Thyroid gland (tissue), 4 donors: ENCODE results near the gene DHRS3. TPM values are rescaled to one million over a fixed set of nuclear protein-coding genes. Genes with fewer than 3 reads are reported as not detected.

Experiments
- DNase-seq, 2 donors: peaks; one replicate each; pipeline ENCODE4 v3.0.0-alpha.2; 2019
- H3K27ac ChIP-seq, 3 donors: fragments of 200-600 bp; sonication (generic); 1 replicate in 2 of 3; 2 replicates in 1 of 3; pipeline ENCODE4 v1.5.1; 2016 to 2019; ENCODE audit warnings: mild to moderate bottlenecking in 1 of 3, moderate library complexity in 1 of 3
- H3K27me3 ChIP-seq: fragments of 200-600 bp; sonication (generic); one replicate; pipeline ENCODE4 v1.5.1; 2019
- H3K36me3 ChIP-seq, 2 donors: fragments of 200-600 bp; sonication (generic); one replicate each; pipeline ENCODE4 v1.5.1; 2016 to 2019
- H3K4me1 ChIP-seq, 2 donors: fragments of 200-600 bp; sonication (generic); one replicate each; pipeline ENCODE4 v1.5.1; 2017 to 2019
- H3K4me3 ChIP-seq, 3 donors: fragments of 200-600 bp; sonication (generic); replicated peaks in 1 of 3; 1 replicate in 2 of 3; 2 replicates in 1 of 3; pipeline ENCODE4 v1.5.1; 2016; ENCODE audit warnings: mild to moderate bottlenecking in 1 of 3
- H3K9me3 ChIP-seq: fragments of 200-600 bp; sonication (generic); one replicate; pipeline ENCODE4 v1.5.1; 2017
- POLR2A ChIP-seq, 2 donors: fragments of 450-650 bp; IDR thresholded peaks; one replicate each; pipeline ENCODE4 v1.6.1; 2017; ENCODE audit warnings: antibody characterized with exemption in 2 of 2, mild to moderate bottlenecking in 2 of 2, moderate library complexity in 1 of 2
- WGBS, 2 donors: methylation state at CpG; one replicate each; pipeline ENCODE4 v1.1.5; 2017; 5-methylcytosine and 5-hydroxymethylcytosine counted together
- intact Hi-C: fragments of 100-400 bp; cut with DNase I; formaldehyde crosslinking; loops from one replicate; pipeline ENCODE4 v1.15.1; 2023
- total RNA-seq, 4 donors: library from RNA; depleted of rRNA; stranded (reverse); fragments of >200 nt; gene quantifications; one replicate each; pipeline ENCODE4 v1.2.3, GENCODE V29; 2016
- TF ChIP-seq, protein P1 (sequence below), 6 experiments: fragments of 200-600 bp in 3 of 6; fragments of 450-650 bp in 3 of 6; sonication (generic) in 3 of 6; IDR thresholded peaks; one replicate each; pipeline ENCODE4 v1.5.1; 2016 to 2019; ENCODE audit warnings: antibody characterized with exemption in 6 of 6, mild to moderate bottlenecking in 2 of 6, inconsistent platforms in 1 of 6, moderate library complexity in 1 of 6

Gene DHRS3
- total RNA-seq, 4 donors from 2014 or later: 181 to 304 (median 268) TPM

DNA sequence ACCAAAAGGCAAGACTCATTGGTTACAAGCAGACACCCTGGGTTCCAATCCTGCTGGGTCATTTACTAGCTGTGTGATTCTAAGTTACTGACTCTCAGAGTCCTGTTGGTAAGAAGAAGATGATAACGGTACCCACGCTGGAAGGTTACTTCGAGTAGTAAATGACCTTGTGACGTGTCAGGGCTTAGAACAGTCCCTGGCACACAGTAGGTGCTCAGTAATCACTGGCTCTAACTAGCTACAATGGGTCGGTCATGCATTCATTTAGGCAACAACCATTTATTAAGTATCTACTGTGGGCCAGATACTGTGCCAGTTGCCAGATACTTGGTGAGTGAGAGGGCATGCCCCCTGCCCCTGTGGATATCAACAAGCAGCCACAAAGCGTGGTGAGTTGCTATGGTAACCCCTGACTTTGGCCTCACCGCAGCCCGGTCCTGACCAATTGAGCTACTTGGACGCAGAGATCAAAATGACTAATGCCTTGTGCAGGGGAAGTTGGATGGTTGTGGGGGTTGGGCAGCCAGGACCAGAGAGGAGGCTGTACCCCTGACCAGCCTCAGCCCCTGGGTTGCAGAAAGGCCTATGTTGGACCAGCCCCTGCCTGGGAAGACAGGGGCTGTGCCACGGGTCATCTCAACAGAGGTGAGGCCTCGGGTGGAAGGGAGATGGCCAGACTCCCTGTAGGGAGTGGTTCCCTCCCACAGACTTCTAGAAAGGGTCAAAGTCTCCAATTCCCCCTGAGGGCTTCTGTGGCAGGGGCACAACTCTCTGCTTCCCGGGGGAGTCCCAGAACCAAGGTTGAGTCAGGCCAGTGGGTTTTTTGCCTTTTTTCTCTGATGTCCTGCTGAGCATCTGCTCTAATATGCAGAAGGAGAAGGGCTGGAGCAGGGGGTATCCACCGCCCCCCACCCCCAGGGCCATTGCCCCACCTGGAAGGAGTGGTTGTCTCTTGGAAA is 16.0 kb downstream of the DHRS3 start:
- WGBS, 2 donors: 76 to 91% methylated on average over 9 to 12 of the region's 13 CpGs
- no peaks in the 10 kb centered on the region for H3K27me3 ChIP-seq
- TF ChIP-seq POLR2A (IDR thresholded peaks at IDR 0.05): no peak
- TF ChIP-seq, protein P1, sequence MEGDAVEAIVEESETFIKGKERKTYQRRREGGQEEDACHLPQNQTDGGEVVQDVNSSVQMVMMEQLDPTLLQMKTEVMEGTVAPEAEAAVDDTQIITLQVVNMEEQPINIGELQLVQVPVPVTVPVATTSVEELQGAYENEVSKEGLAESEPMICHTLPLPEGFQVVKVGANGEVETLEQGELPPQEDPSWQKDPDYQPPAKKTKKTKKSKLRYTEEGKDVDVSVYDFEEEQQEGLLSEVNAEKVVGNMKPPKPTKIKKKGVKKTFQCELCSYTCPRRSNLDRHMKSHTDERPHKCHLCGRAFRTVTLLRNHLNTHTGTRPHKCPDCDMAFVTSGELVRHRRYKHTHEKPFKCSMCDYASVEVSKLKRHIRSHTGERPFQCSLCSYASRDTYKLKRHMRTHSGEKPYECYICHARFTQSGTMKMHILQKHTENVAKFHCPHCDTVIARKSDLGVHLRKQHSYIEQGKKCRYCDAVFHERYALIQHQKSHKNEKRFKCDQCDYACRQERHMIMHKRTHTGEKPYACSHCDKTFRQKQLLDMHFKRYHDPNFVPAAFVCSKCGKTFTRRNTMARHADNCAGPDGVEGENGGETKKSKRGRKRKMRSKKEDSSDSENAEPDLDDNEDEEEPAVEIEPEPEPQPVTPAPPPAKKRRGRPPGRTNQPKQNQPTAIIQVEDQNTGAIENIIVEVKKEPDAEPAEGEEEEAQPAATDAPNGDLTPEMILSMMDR (IDR thresholded peaks at IDR 0.05): no peak
- intact Hi-C loops: no loop called here
- H3K9me3 ChIP-seq: no peaks in the 10 kb centered on the region
- H3K4me1 ChIP-seq: peaks cover 53 to 77% of the 10 kb centered on the region in 2 donors
- H3K36me3 ChIP-seq: peaks cover 0 to 10% of the 10 kb centered on the region in 2 donors
- DNase-seq: peak; percentile 42 to 64
- H3K27ac ChIP-seq: peak overlapping the region; percentile 77 to 97 (median 85)
- H3K4me3 ChIP-seq: no peak overlapping the region

- DNase-seq: peak; percentile 64 to 75
- TF ChIP-seq, protein P1 (IDR thresholded peaks at IDR 0.05): peak in 5 of 6 experiments; percentile 37 to 57 (median 47)
- peak in 1 of 2 donors; percentile 12 for TF ChIP-seq POLR2A (IDR thresholded peaks at IDR 0.05)
- no peaks in the 10 kb centered on the region for H3K9me3 ChIP-seq
- peak overlapping the region; percentile 77 to 97 (median 85) for H3K27ac ChIP-seq
- peaks cover 0 to 10% of the 10 kb centered on the region in 2 donors for H3K36me3 ChIP-seq
- H3K4me1 ChIP-seq: peaks cover 62 to 87% of the 10 kb centered on the region in 2 donors
- H3K27me3 ChIP-seq: no peaks in the 10 kb centered on the region
- no peak overlapping the region for H3K4me3 ChIP-seq
- intact Hi-C loops: no loop called here
- WGBS, 2 donors: 77 to 92% methylated on average over 5 to 9 of the region's 9 CpGs
Observed at GRCh38 chr1:12600880-12601633, 17.0 kb downstream of the DHRS3 start.

DNA sequence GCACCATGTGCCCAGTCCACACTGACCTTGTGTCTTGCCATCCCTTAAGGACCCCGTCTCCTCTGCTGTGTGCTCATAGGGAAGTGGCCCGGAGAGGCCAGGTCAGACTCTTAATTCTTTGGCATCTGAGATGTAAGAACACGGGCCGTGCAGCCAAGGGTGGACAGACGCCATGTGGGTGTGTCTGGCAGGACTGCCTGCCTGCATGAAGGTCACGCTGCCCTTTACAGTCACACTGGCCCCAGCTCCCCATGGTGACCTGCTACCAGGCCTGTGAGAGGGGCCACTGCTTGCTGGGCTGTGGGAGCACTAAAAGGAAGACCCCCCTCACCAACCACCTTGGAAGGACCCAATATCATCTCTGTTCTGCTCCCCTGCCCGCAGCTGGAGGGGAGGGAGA is 17.7 kb downstream of the DHRS3 start:
- whole genome bisulfite sequencing, 2 donors: 28 to 44% methylated on average over 5 to 7 of the region's 7 CpGs

GRCh38 chr1:12599657-12600056 is 18.4 kb downstream of the DHRS3 start:
- Histone ChIP-seq H3K4me3 (no peak overlapping the region), H3K27me3 (no peaks in the 10 kb centered on the region), H3K27ac (peak overlapping the region; percentile 77 to 97 (median 85)), H3K9me3 (no peaks in the 10 kb centered on the region), H3K36me3 (peaks cover 0 to 10% of the 10 kb centered on the region in 2 donors), H3K4me1 (peaks cover 76 to 99% of the 10 kb centered on the region in 2 donors)
- intact Hi-C loops: no loop called here
- no peak for DNase-seq
- no peak for TF ChIP-seq POLR2A (IDR thresholded peaks at IDR 0.05)
- TF ChIP-seq, protein P1 (IDR thresholded peaks at IDR 0.05): no peak
- WGBS, 2 donors: 92 to 94% methylated on average over 4 to 5 of the region's 5 CpGs

More for the DNA sequence above, 17.7 kb downstream of the DHRS3 start:
- no peaks in the 10 kb centered on the region for H3K27me3 ChIP-seq
- peak overlapping the region; percentile 77 to 97 (median 85) for H3K27ac ChIP-seq
- DNase-seq: peak; percentile 91 to 94
- intact Hi-C loops: no loop called here
- no peaks in the 10 kb centered on the region for H3K9me3 ChIP-seq
- H3K36me3 ChIP-seq: peaks cover 0 to 10% of the 10 kb centered on the region in 2 donors
- peak in 1 of 2 donors; percentile 49 for TF ChIP-seq POLR2A (IDR thresholded peaks at IDR 0.05)
- TF ChIP-seq, protein P1 (IDR thresholded peaks at IDR 0.05): no peak
- H3K4me1 ChIP-seq: peaks cover 69 to 94% of the 10 kb centered on the region in 2 donors
- H3K4me3 ChIP-seq: no peak overlapping the region
